Esophagus squamous epithelium (tissue), 5 donors: ENCODE results near the gene RASGRF2. TPM values are rescaled to one million over a fixed set of nuclear protein-coding genes. Genes with fewer than 3 reads are reported as not detected.

Experiments
- DNase-seq: peaks from one replicate; lab custom pipeline; 2025; lab: John Stamatoyannopoulos, UW
- H3K27ac ChIP-seq, 4 donors: fragments of 200-600 bp; sonication (generic); one replicate each; pipeline ENCODE4 v1.5.1; 2016 to 2019; ENCODE audit warnings: mild to moderate bottlenecking in 1 of 4
- H3K27me3 ChIP-seq, 4 donors: fragments of 200-600 bp; sonication (generic); 1 replicate in 3 of 4; 2 replicates in 1 of 4; pipeline versions ENCODE4 v1.5.1 to v1.6.0; 2017 to 2021; ENCODE audit warnings: antibody characterized with exemption in 1 of 4
- H3K36me3 ChIP-seq, 3 donors: fragments of 200-600 bp; sonication (generic); one replicate each; pipeline ENCODE4 v1.5.1; 2016 to 2019
- H3K4me1 ChIP-seq, 3 donors: fragments of 200-600 bp; sonication (generic); one replicate each; pipeline ENCODE4 v1.5.1; 2017 to 2019
- H3K4me3 ChIP-seq, 4 donors: fragments of 200-600 bp; sonication (generic); 1 replicate in 3 of 4; 2 replicates in 1 of 4; pipeline ENCODE4 v1.5.1; 2016 to 2019; ENCODE audit warnings: mild to moderate bottlenecking in 2 of 4, moderate library complexity in 1 of 4
- H3K9me3 ChIP-seq, 3 donors: fragments of 200-600 bp; sonication (generic); one replicate each; pipeline ENCODE4 v1.5.1; 2016 to 2019
- POLR2A ChIP-seq, 4 donors: fragments of 450-650 bp; IDR thresholded peaks; one replicate each; pipeline ENCODE4 v1.6.1; 2017; ENCODE audit warnings: antibody characterized with exemption in 4 of 4, mild to moderate bottlenecking in 4 of 4, moderate library complexity in 3 of 4
- WGBS, 2 donors: methylation state at CpG; one replicate each; pipeline ENCODE4 v1.1.5; 2018; 5-methylcytosine and 5-hydroxymethylcytosine counted together
- intact Hi-C: fragments of 100-400 bp; cut with DNase I; formaldehyde crosslinking; loops from one replicate; pipeline ENCODE4 v1.15.0; 2022
- total RNA-seq, 4 donors: library from RNA; depleted of rRNA; stranded (reverse); fragments of >200 nt; gene quantifications; one replicate each; pipeline ENCODE4 v1.1.0, GENCODE V29; 2016
- TF ChIP-seq, protein P1 (sequence below), 6 experiments: fragments of 450-650 bp in 4 of 6; fragments of 200-600 bp in 2 of 6; sonication (generic) in 2 of 6; IDR thresholded peaks; one replicate each; pipeline ENCODE4 v1.5.1; 2016 to 2019; ENCODE audit warnings: antibody characterized with exemption in 6 of 6, mild to moderate bottlenecking in 4 of 6, moderate library complexity in 4 of 6
- donor health status: DM: yes; HTN: yes; CAD: no.

RASGRF2 gene
- total RNA-seq, 4 donors from 2014 or later = 0.49 to 3.2 (median 0.62) TPM

DNA sequence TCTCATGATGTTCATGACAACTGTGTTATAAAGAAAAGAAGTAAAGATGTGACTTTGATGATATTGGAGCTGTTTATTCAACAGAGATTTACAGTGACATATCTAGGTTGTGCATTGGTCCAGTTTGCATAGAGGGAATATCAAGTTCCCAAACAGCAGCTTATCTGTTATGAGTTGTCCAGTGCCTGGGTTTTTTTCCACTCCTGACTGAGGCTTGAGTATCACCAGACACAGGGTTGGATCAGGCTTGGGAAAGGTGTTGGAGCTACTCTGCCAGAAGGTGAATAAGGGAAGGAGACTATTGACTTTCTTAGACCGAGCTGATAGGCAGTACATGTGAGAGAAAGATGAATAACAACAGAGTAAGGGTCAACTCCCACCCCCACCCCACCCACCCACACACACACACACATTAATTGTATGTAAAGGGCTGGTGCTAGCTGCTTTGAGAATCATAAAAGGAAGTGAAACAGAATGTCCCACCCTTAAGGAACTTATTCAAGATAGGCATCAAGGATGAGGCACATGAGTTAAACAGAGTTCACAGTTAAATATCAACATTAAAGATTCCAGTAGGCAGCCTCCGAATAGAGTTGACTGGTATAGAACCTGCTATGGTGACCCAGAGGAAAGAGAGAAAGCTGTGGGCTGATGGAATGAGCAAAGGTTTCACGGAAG, 33.0 kb upstream of the RASGRF2 start:
- no peak overlapping the region for H3K4me3 ChIP-seq
- intact Hi-C loops = no loop called here
- DNase-seq = no peak
- no peak overlapping the region for H3K27ac ChIP-seq
- no peaks in the 10 kb centered on the region for H3K4me1 ChIP-seq
- no peaks in the 10 kb centered on the region for H3K9me3 ChIP-seq
- H3K27me3 ChIP-seq = no peaks in the 10 kb centered on the region
- TF ChIP-seq, protein P1, sequence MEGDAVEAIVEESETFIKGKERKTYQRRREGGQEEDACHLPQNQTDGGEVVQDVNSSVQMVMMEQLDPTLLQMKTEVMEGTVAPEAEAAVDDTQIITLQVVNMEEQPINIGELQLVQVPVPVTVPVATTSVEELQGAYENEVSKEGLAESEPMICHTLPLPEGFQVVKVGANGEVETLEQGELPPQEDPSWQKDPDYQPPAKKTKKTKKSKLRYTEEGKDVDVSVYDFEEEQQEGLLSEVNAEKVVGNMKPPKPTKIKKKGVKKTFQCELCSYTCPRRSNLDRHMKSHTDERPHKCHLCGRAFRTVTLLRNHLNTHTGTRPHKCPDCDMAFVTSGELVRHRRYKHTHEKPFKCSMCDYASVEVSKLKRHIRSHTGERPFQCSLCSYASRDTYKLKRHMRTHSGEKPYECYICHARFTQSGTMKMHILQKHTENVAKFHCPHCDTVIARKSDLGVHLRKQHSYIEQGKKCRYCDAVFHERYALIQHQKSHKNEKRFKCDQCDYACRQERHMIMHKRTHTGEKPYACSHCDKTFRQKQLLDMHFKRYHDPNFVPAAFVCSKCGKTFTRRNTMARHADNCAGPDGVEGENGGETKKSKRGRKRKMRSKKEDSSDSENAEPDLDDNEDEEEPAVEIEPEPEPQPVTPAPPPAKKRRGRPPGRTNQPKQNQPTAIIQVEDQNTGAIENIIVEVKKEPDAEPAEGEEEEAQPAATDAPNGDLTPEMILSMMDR (IDR thresholded peaks at IDR 0.05) = no peak
- no peak for TF ChIP-seq POLR2A (IDR thresholded peaks at IDR 0.05)
- H3K36me3 ChIP-seq = no peaks in the 10 kb centered on the region
- WGBS, 2 donors = 69 to 72% methylated on average over 3 of the region's 3 CpGs

DNA sequence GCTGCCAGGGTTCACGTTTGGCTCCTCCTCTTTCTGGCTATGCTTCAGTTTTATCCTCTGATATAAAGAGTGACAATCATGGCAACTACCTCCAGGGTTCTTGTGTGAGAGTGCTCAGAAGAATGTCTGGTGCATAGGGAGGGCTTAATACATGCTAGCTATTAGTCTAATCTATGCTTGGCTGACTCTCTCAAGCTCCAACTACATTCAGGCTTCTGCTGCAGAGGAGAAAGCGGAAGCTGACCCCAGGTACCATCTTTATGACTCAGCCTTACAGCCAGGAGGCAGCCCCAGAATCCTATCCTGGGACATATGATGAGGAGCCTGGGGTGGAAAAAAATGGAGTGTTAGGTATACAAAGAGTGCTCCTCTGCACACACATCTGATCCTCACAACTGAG, 32.1 kb upstream of the RASGRF2 start:
- no peak overlapping the region for H3K4me3 ChIP-seq
- no peaks in the 10 kb centered on the region for H3K27me3 ChIP-seq
- TF ChIP-seq POLR2A (IDR thresholded peaks at IDR 0.05) = no peak
- TF ChIP-seq, protein P1 (IDR thresholded peaks at IDR 0.05) = no peak
- DNase-seq = no peak
- intact Hi-C loops = no loop called here
- no peaks in the 10 kb centered on the region for H3K4me1 ChIP-seq
- H3K36me3 ChIP-seq = no peaks in the 10 kb centered on the region
- no peaks in the 10 kb centered on the region for H3K9me3 ChIP-seq
- WGBS, 2 donors = 43 to 62% methylated on average over 2 of the region's 2 CpGs
- H3K27ac ChIP-seq = no peak overlapping the region

DNA sequence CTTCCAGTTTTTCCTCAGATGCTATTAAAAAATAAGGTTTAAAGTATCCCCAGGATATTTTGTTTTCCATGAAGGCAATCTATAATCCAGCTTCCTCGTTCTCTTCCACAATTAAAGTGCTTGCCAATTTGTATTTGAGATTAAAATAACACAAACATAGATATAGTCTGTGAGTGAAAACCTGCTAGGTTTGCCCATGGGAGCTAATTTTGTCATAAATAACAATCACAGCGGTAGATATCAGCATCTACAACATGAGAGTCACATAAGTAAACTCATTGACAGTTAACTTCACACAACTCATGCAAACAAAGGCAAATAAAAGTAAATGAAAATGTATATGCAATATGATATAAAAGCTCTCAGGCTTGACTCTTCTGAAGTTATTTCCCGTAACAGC, 29.2 kb upstream of the RASGRF2 start:
- WGBS, 2 donors = 77 to 92% methylated on average over 3 of the region's 3 CpGs

DNA sequence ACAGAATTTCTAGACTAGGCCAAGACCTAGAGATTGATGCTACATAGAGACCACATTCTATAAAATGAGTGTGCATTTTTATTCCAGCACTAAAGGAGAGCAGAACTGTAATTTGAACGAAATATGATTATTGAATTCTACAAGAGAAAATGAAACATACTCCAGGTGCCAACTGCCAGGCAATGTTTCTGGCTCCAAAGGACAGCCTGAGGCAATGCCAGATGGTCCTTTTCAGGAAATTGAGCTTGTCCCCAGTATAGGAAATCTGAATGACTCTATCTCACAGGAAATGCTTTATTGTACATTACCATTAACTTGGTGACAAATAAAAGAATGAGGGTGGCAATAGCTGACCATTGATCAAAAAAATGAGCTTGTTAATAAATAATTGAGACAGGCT, 28.8 kb upstream of the RASGRF2 start:
- 67 to 88% methylated on average over 1 of the region's 1 CpG for WGBS, 2 donors
- DNase-seq = no peak
- H3K9me3 ChIP-seq = no peaks in the 10 kb centered on the region
- TF ChIP-seq, protein P1 (IDR thresholded peaks at IDR 0.05) = no peak
- TF ChIP-seq POLR2A (IDR thresholded peaks at IDR 0.05) = no peak
- no peaks in the 10 kb centered on the region for H3K27me3 ChIP-seq
- no peak overlapping the region for H3K27ac ChIP-seq
- intact Hi-C loops = no loop called here
- no peak overlapping the region for H3K4me3 ChIP-seq
- H3K4me1 ChIP-seq = no peaks in the 10 kb centered on the region
- no peaks in the 10 kb centered on the region for H3K36me3 ChIP-seq

More for the DNA sequence above, 29.2 kb upstream of the RASGRF2 start:
- Histone ChIP-seq H3K9me3 (no peaks in the 10 kb centered on the region), H3K36me3 (no peaks in the 10 kb centered on the region), H3K27me3 (no peaks in the 10 kb centered on the region), H3K27ac (no peak overlapping the region), H3K4me1 (no peaks in the 10 kb centered on the region), H3K4me3 (no peak overlapping the region)
- intact Hi-C loops = no loop called here
- no peak for DNase-seq
- no peak for TF ChIP-seq POLR2A (IDR thresholded peaks at IDR 0.05)
- TF ChIP-seq, protein P1 (IDR thresholded peaks at IDR 0.05) = no peak

DNA sequence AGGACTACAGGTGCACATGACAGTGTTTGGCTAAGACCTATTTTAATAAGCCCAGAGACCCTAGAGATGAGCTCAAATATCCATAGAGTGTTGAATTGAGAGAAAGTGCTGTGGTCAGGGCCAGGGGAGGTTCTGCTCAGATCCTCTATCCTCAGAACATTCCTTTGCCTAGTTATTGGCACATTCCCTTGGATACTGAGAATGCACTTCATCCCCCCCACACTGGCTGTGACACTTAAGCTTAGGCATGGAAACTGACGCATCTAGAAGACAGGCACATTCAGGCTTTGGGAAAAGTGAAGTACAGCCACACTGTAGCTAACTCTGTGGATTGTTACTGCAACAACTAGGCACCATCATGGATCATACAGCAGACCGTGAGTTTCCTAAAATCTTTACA, 27.1 kb upstream of the RASGRF2 start:
- no peak overlapping the region for H3K27ac ChIP-seq
- no peaks in the 10 kb centered on the region for H3K4me1 ChIP-seq
- no peak for TF ChIP-seq POLR2A (IDR thresholded peaks at IDR 0.05)
- TF ChIP-seq, protein P1 (IDR thresholded peaks at IDR 0.05) = no peak
- intact Hi-C loops = no loop called here
- no peaks in the 10 kb centered on the region for H3K36me3 ChIP-seq
- 85 to 97% methylated on average over 2 of the region's 2 CpGs for WGBS, 2 donors
- no peak for DNase-seq
- no peak overlapping the region for H3K4me3 ChIP-seq
- no peaks in the 10 kb centered on the region for H3K27me3 ChIP-seq
- H3K9me3 ChIP-seq = no peaks in the 10 kb centered on the region
